K562 (cell line): ENCODE data around the gene BRCA1. TPM values are rescaled to one million over a fixed set of nuclear protein-coding genes. Genes with fewer than 3 reads are reported as not detected.
A peak's percentile ranks its signal among the peaks of the same experiment; 100 is the strongest.

Experiments
- CBX5 ChIP-seq: IDR thresholded peaks from 2 replicates; pipeline ENCODE4 v1.6.1; 2014; ENCODE audit warnings: low read depth, borderline replicate concordance
- CC2D1A ChIP-seq: fragments of 450-650 bp; IDR thresholded peaks from 2 replicates; pipeline ENCODE4 v1.6.1; 2017; ENCODE audit warnings: mild to moderate bottlenecking
- EP400 ChIP-seq: fragments of 450-650 bp; IDR thresholded peaks from 2 replicates; pipeline ENCODE4 v1.6.1; 2017; ENCODE audit warnings: antibody characterized with exemption, mild to moderate bottlenecking, moderate library complexity
- GTF2A2 ChIP-seq: IDR thresholded peaks from 2 replicates; pipeline ENCODE4 v1.6.1; 2016; ENCODE audit warnings: mild to moderate bottlenecking, missing genetic modification characterization, missing compliant biosample characterization
- NONO ChIP-seq, 2 experiments: fragments of 200-400 bp in 1 of 2; fragments of 450-650 bp in 1 of 2; formaldehyde crosslinking in 1 of 2; IDR thresholded peaks; 2 replicates each; pipeline ENCODE4 v1.6.1; 2017; ENCODE audit warnings: low read depth in 2 of 2, mild to moderate bottlenecking in 2 of 2, moderate library complexity in 2 of 2, low read length in 1 of 2
- SIX5 ChIP-seq, 2 experiments: IDR thresholded peaks; 2 replicates each; pipeline ENCODE4 v1.6.1; 2011; ENCODE audit warnings: low read length in 2 of 2, borderline replicate concordance in 1 of 2, low read depth in 1 of 2, mild to moderate bottlenecking in 1 of 2, moderate library complexity in 1 of 2; ENCODE audit not compliant: insufficient read depth in 1 of 2
- TRIM28 ChIP-seq: fragments of 450-650 bp; IDR thresholded peaks from 2 replicates; pipeline ENCODE4 v1.6.1; 2017
- polyA plus RNA-seq, 8 experiments: library from polyadenylated mRNA; depleted of rRNA in 4 of 8; stranded (reverse) in 5 of 8; unstranded in 3 of 8; fragments of >200 nt; fragmentation: Nextera tagmentation in 2 of 8; fragmentation: Illumina TruSeq in 1 of 8; extraction: Ambion mirVana in 2 of 8; extraction: Trizol in 1 of 8; gene quantifications; 2 replicates each; pipeline versions ENCODE4 v1.2.1 to v1.2.3, GENCODE V29; 2011 to 2014; ENCODE audit warnings: inconsistent platforms in 1 of 8, missing spikeins in 1 of 8
- total RNA-seq, 7 experiments: library from RNA; depleted of rRNA in 6 of 7; stranded (reverse); fragments of >200 nt in 6 of 7; fragmentation: Illumina TruSeq in 2 of 7; extraction: Trizol in 2 of 7; gene quantifications; 2 replicates each; pipeline versions ENCODE4 v1.2.1 to v1.2.3, GENCODE V29; 2011 to 2021; ENCODE audit warnings: low replicate concordance in 1 of 7
- TF ChIP-seq, protein P1 (sequence below): fragments of 200-600 bp; sonication (generic); IDR thresholded peaks from one replicate; pipeline ENCODE4 v1.6.1; 2012; ENCODE audit warnings: mild to moderate bottlenecking, low read depth, low read length, inconsistent platforms
- TF ChIP-seq, protein P2 (sequence below): fragments of 250-450 bp; sonication (Bioruptor Pico); IDR thresholded peaks from 2 replicates; pipeline ENCODE4 v1.5.1; 2021; ENCODE audit warnings: mild to moderate bottlenecking
- TF ChIP-seq, protein P3 (sequence below): sonication (generic); formaldehyde crosslinking; IDR thresholded peaks from 2 replicates; pipeline ENCODE4 v1.9.0; 2022; ENCODE audit warnings: mild to moderate bottlenecking, missing genetic modification reagents
- TF ChIP-seq, protein P4 (sequence below): sonication (generic); formaldehyde crosslinking; IDR thresholded peaks from 2 replicates; pipeline ENCODE4 v1.8.1; 2023; ENCODE audit warnings: mild to moderate bottlenecking, missing genetic modification reagents

The BRCA1 gene
- total and polyA plus RNA-seq, 9 of the 15 experiments (the other 6 are each of a cell fraction or from before 2014, with no cell fraction given): 25.9 to 95.3 (median 62.3) TPM

DNA sequence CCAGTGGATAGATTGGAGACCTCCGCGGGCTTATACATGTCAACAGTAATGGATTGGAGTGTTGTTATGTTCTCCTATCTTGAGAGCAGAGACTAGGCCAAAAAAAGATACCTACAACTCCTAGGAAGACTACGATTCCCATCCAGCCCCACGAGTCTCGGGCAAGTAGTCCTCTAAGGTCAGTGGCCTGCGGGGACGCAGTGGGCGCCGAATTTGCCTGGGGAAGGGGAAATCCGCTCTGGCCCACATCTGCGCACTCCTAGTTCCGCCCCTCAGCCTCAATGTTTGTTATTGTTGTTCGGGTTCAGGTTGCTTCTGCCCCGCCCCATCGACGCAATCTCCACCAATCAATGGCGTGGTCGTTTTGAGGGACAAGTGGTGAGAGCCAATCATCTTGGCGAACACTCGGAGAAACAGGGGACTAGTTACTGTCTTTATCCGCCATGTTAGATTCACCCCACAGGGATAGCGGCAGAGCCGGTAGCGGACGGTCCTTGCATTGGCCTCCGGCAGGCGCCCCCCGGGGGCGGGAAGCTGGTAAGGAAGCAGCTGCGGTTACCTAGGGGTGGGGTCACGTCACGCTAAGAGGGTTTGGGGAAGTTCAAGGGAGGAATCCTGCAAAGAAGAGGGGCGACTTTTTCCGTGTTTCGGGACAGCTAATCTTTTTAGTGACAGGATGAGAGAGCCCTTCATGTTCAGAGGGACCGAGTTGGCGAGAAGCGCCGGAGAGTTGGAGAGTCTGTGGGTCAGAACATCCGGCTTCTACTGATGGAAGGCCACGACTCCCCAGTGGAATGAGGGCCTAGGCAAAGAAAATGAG, 45.8 kb upstream of the BRCA1 start, which contains the start of gene NBR1 (continued):
- TF ChIP-seq NONO (IDR thresholded peaks at IDR 0.05; ENCODE audit: low read depth in 2 of 2, low read length in 1 of 2) (no peak), CC2D1A (no peak), CBX5 (no peak), TRIM28 (0 out of 2 replicates have a peak, but pooled peaks have one; percentile 35), SIX5 (IDR thresholded peaks at IDR 0.05; ENCODE audit: borderline replicate concordance in 1 of 2, insufficient read depth in 1 of 2, low read depth in 1 of 2, low read length in 2 of 2) (no peak; a peak in 1 of 4 replicates), GTF2A2 (tag) (no peak), EP400 (no peak; the same call in 1 of the 2 replicates)
- TF ChIP-seq, protein P1, sequence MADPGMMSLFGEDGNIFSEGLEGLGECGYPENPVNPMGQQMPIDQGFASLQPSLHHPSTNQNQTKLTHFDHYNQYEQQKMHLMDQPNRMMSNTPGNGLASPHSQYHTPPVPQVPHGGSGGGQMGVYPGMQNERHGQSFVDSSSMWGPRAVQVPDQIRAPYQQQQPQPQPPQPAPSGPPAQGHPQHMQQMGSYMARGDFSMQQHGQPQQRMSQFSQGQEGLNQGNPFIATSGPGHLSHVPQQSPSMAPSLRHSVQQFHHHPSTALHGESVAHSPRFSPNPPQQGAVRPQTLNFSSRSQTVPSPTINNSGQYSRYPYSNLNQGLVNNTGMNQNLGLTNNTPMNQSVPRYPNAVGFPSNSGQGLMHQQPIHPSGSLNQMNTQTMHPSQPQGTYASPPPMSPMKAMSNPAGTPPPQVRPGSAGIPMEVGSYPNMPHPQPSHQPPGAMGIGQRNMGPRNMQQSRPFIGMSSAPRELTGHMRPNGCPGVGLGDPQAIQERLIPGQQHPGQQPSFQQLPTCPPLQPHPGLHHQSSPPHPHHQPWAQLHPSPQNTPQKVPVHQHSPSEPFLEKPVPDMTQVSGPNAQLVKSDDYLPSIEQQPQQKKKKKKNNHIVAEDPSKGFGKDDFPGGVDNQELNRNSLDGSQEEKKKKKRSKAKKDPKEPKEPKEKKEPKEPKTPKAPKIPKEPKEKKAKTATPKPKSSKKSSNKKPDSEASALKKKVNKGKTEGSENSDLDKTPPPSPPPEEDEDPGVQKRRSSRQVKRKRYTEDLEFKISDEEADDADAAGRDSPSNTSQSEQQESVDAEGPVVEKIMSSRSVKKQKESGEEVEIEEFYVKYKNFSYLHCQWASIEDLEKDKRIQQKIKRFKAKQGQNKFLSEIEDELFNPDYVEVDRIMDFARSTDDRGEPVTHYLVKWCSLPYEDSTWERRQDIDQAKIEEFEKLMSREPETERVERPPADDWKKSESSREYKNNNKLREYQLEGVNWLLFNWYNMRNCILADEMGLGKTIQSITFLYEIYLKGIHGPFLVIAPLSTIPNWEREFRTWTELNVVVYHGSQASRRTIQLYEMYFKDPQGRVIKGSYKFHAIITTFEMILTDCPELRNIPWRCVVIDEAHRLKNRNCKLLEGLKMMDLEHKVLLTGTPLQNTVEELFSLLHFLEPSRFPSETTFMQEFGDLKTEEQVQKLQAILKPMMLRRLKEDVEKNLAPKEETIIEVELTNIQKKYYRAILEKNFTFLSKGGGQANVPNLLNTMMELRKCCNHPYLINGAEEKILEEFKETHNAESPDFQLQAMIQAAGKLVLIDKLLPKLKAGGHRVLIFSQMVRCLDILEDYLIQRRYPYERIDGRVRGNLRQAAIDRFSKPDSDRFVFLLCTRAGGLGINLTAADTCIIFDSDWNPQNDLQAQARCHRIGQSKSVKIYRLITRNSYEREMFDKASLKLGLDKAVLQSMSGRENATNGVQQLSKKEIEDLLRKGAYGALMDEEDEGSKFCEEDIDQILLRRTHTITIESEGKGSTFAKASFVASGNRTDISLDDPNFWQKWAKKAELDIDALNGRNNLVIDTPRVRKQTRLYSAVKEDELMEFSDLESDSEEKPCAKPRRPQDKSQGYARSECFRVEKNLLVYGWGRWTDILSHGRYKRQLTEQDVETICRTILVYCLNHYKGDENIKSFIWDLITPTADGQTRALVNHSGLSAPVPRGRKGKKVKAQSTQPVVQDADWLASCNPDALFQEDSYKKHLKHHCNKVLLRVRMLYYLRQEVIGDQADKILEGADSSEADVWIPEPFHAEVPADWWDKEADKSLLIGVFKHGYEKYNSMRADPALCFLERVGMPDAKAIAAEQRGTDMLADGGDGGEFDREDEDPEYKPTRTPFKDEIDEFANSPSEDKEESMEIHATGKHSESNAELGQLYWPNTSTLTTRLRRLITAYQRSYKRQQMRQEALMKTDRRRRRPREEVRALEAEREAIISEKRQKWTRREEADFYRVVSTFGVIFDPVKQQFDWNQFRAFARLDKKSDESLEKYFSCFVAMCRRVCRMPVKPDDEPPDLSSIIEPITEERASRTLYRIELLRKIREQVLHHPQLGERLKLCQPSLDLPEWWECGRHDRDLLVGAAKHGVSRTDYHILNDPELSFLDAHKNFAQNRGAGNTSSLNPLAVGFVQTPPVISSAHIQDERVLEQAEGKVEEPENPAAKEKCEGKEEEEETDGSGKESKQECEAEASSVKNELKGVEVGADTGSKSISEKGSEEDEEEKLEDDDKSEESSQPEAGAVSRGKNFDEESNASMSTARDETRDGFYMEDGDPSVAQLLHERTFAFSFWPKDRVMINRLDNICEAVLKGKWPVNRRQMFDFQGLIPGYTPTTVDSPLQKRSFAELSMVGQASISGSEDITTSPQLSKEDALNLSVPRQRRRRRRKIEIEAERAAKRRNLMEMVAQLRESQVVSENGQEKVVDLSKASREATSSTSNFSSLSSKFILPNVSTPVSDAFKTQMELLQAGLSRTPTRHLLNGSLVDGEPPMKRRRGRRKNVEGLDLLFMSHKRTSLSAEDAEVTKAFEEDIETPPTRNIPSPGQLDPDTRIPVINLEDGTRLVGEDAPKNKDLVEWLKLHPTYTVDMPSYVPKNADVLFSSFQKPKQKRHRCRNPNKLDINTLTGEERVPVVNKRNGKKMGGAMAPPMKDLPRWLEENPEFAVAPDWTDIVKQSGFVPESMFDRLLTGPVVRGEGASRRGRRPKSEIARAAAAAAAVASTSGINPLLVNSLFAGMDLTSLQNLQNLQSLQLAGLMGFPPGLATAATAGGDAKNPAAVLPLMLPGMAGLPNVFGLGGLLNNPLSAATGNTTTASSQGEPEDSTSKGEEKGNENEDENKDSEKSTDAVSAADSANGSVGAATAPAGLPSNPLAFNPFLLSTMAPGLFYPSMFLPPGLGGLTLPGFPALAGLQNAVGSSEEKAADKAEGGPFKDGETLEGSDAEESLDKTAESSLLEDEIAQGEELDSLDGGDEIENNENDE: no peak
- TF ChIP-seq, protein P2, sequence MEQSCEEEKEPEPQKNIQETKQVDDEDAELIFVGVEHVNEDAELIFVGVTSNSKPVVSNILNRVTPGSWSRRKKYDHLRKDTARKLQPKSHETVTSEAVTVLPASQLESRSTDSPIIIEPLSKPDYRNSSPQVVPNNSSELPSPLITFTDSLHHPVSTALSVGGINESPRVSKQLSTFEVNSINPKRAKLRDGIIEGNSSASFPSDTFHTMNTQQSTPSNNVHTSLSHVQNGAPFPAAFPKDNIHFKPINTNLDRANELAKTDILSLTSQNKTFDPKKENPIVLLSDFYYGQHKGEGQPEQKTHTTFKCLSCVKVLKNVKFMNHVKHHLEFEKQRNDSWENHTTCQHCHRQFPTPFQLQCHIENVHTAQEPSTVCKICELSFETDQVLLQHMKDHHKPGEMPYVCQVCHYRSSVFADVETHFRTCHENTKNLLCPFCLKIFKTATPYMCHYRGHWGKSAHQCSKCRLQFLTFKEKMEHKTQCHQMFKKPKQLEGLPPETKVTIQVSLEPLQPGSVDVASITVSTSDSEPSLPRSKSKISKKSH: no peak
- TF ChIP-seq, protein P3, sequence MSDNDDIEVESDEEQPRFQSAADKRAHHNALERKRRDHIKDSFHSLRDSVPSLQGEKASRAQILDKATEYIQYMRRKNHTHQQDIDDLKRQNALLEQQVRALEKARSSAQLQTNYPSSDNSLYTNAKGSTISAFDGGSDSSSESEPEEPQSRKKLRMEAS (CRISPR knock-in tag): no peak
- TF ChIP-seq, protein P4, sequence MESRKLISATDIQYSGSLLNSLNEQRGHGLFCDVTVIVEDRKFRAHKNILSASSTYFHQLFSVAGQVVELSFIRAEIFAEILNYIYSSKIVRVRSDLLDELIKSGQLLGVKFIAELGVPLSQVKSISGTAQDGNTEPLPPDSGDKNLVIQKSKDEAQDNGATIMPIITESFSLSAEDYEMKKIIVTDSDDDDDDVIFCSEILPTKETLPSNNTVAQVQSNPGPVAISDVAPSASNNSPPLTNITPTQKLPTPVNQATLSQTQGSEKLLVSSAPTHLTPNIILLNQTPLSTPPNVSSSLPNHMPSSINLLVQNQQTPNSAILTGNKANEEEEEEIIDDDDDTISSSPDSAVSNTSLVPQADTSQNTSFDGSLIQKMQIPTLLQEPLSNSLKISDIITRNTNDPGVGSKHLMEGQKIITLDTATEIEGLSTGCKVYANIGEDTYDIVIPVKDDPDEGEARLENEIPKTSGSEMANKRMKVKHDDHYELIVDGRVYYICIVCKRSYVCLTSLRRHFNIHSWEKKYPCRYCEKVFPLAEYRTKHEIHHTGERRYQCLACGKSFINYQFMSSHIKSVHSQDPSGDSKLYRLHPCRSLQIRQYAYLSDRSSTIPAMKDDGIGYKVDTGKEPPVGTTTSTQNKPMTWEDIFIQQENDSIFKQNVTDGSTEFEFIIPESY (CRISPR knock-in tag): 0 out of 2 replicates have a peak, but pooled peaks have one; percentile 31
